Neutrophil (primary cell): ENCODE measurements around the gene PCBP4.

Experiments
- H3K27ac ChIP-seq: fragments of 200-600 bp; sonication (generic); 2 replicates; pipeline ENCODE4 v1.5.1; 2016; ENCODE audit warnings: mild to moderate bottlenecking, moderate library complexity
- H3K27me3 ChIP-seq: fragments of 200-600 bp; sonication (generic); 2 replicates; pipeline ENCODE4 v1.6.0; 2016; ENCODE audit warnings: mild to moderate bottlenecking
- H3K36me3 ChIP-seq: fragments of 200-600 bp; sonication (generic); 2 replicates; pipeline ENCODE4 v1.5.1; 2017
- H3K4me1 ChIP-seq, 2 experiments: fragments of 200-600 bp in 1 of 2; sonication (generic) in 1 of 2; 1 replicate in 1 of 2; 2 replicates in 1 of 2; pipeline versions ENCODE4 v1.5.1 to v1.6.1; 2013 to 2016; ENCODE audit warnings: low read depth in 1 of 2, low read length in 1 of 2, mild to moderate bottlenecking in 1 of 2, moderate library complexity in 1 of 2; ENCODE audit not compliant: control insufficient read depth in 1 of 2, insufficient read depth in 1 of 2
- H3K4me3 ChIP-seq, 2 experiments: fragments of 200-600 bp in 1 of 2; sonication (generic) in 1 of 2; 1 replicate in 1 of 2; 2 replicates in 1 of 2; pipeline ENCODE4 v1.5.1; 2013 to 2016; ENCODE audit warnings: low read depth in 1 of 2, low read length in 1 of 2, mild to moderate bottlenecking in 1 of 2, moderate library complexity in 1 of 2
- H3K9me3 ChIP-seq: fragments of 200-600 bp; sonication (generic); 2 replicates; pipeline ENCODE4 v1.5.1; 2016
- CTCF ChIP-seq: fragments of 200-600 bp; sonication (generic); IDR thresholded peaks from 2 replicates; pipeline ENCODE4 v1.5.1; 2016; ENCODE audit warnings: antibody characterized with exemption

PCBP4 gene

GRCh38 chr3:51927061-51927977, 39.9 kb downstream of the PCBP4 start:
- H3K27ac ChIP-seq = no peak overlapping the region
- no peaks in the 10 kb centered on the region for H3K4me1 ChIP-seq
- H3K4me3 ChIP-seq = no peak overlapping the region
- peaks cover 5% of the 10 kb centered on the region for H3K27me3 ChIP-seq
- TF ChIP-seq CTCF = no peak
- no peaks in the 10 kb centered on the region for H3K9me3 ChIP-seq
- H3K36me3 ChIP-seq = no peaks in the 10 kb centered on the region

- Histone ChIP-seq H3K4me1 (no peaks in the 10 kb centered on the region), H3K27ac (no peak overlapping the region), H3K27me3 (peaks cover 28% of the 10 kb centered on the region), H3K4me3 (no peak overlapping the region), H3K9me3 (no peaks in the 10 kb centered on the region), H3K36me3 (no peaks in the 10 kb centered on the region)
- no peak for TF ChIP-seq CTCF
Measured at GRCh38 chr3:51921081-51921578, 46.1 kb downstream of the PCBP4 start.

GRCh38 chr3:51916418-51916817, 50.8 kb downstream of the PCBP4 start:
- no peak for TF ChIP-seq CTCF
- no peaks in the 10 kb centered on the region for H3K36me3 ChIP-seq

GRCh38 chr3:51908026-51908425, 59.2 kb downstream of the PCBP4 start:
- no peaks in the 10 kb centered on the region for H3K36me3 ChIP-seq
- no peak overlapping the region for H3K27ac ChIP-seq
- no peaks in the 10 kb centered on the region for H3K4me1 ChIP-seq
- peaks cover 6% of the 10 kb centered on the region for H3K27me3 ChIP-seq
- no peak for TF ChIP-seq CTCF
- no peak overlapping the region for H3K4me3 ChIP-seq
- H3K9me3 ChIP-seq = no peaks in the 10 kb centered on the region

More at GRCh38 chr3:51916418-51916817, 50.8 kb downstream of the PCBP4 start:
- peaks cover 26% of the 10 kb centered on the region for H3K27me3 ChIP-seq
- no peaks in the 10 kb centered on the region for H3K9me3 ChIP-seq
- H3K4me3 ChIP-seq = no peak overlapping the region
- H3K27ac ChIP-seq = no peak overlapping the region
- H3K4me1 ChIP-seq = no peaks in the 10 kb centered on the region
